BE2C (cell line): Measurements from ENCODE around the gene MAP4K2.

Experiments used
- DNase-seq: peaks from one replicate; pipeline ENCODE4 v3.0.0-alpha.2; 2020
- H3K27me3 ChIP-seq: fragments of 250-450 bp; sonication (Bioruptor Pico); 2 replicates; pipeline ENCODE4 v1.5.1; 2020; ENCODE audit warnings: mild to moderate bottlenecking
- H3K36me3 ChIP-seq: fragments of 250-450 bp; sonication (Bioruptor Pico); 2 replicates; pipeline ENCODE4 v1.5.1; 2020; ENCODE audit warnings: mild to moderate bottlenecking
- H3K4me1 ChIP-seq: fragments of 250-450 bp; sonication (Bioruptor Pico); 2 replicates; pipeline ENCODE4 v1.5.1; 2020
- H3K4me3 ChIP-seq: 2 replicates; pipeline ENCODE4 v1.5.1; 2011; ENCODE audit warnings: low read depth, low read length
- H3K9me3 ChIP-seq: fragments of 250-450 bp; sonication (Bioruptor Pico); 2 replicates; pipeline ENCODE4 v1.5.1; 2020
- TF ChIP-seq, protein P1 (sequence below): IDR thresholded peaks from 2 replicates; pipeline ENCODE4 v1.5.1; 2012; ENCODE audit warnings: mild to moderate bottlenecking, low read depth, low read length

Gene MAP4K2

DNA sequence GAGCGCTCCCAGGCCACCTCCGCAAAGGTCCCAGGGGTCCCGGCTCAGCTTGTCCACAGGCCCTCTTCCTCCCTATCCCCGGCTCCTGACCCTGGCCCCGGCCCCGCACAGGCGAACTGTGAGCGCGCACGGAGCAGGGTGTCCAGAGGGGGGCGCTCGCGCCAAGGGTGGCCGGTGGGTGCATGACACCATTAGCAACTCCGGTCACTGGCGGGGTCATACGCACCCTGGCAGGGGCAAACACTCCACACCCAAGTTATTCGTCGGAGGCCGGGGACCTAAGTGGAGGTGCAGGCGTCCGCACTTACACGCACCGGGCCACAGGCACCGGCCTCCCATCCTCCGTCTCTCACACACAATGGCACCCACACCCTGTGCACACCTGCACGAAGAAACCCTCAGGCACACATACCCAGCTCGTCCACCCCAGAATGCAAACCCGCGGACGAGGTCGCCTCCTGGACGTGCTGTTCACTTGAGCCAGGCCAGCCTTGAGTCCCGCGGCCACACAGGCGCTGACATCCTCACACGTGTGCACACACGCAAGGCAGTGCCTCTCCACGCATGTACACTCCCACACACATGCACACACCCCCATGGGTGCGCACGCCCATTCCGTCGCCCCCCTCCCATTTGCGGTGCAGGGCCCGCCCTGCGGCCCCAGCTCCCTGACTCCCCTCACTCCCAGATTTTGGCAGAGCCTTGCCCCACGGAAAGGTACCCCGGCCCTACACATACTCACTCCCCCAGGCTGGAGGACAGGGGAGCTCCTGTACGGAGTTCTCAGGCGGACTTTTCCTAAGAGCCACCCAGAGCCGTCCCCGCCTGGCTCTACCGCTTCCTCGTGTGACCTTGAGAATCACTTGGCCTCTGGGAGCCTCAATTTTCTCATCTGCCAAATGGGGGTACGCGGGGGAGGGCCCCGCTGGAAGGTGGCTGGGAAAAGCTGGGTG, 59.1 kb downstream of the MAP4K2 start, which contains the start of gene RASGRP2:
TSS of gene RASGRP2 (minus strand) at position 552 of the 953 bp plus-strand sequence. CDS start 1,276 bp downstream, outside the sequence.
- DNase-seq: no peak
- H3K9me3 ChIP-seq: no peaks in the 10 kb centered on the region
- peak within 1 kb of the TSS; percentile 41; the same call in 1 of the 2 replicates for H3K4me3 ChIP-seq
- TF ChIP-seq, protein P1, sequence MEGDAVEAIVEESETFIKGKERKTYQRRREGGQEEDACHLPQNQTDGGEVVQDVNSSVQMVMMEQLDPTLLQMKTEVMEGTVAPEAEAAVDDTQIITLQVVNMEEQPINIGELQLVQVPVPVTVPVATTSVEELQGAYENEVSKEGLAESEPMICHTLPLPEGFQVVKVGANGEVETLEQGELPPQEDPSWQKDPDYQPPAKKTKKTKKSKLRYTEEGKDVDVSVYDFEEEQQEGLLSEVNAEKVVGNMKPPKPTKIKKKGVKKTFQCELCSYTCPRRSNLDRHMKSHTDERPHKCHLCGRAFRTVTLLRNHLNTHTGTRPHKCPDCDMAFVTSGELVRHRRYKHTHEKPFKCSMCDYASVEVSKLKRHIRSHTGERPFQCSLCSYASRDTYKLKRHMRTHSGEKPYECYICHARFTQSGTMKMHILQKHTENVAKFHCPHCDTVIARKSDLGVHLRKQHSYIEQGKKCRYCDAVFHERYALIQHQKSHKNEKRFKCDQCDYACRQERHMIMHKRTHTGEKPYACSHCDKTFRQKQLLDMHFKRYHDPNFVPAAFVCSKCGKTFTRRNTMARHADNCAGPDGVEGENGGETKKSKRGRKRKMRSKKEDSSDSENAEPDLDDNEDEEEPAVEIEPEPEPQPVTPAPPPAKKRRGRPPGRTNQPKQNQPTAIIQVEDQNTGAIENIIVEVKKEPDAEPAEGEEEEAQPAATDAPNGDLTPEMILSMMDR: peak; percentile 44
- no peaks in the 10 kb centered on the region for H3K36me3 ChIP-seq
- no peaks in the 10 kb centered on the region; the same call in 1 of the 2 replicates for H3K4me1 ChIP-seq
- peaks cover 27% of the 10 kb centered on the region for H3K27me3 ChIP-seq

DNA sequence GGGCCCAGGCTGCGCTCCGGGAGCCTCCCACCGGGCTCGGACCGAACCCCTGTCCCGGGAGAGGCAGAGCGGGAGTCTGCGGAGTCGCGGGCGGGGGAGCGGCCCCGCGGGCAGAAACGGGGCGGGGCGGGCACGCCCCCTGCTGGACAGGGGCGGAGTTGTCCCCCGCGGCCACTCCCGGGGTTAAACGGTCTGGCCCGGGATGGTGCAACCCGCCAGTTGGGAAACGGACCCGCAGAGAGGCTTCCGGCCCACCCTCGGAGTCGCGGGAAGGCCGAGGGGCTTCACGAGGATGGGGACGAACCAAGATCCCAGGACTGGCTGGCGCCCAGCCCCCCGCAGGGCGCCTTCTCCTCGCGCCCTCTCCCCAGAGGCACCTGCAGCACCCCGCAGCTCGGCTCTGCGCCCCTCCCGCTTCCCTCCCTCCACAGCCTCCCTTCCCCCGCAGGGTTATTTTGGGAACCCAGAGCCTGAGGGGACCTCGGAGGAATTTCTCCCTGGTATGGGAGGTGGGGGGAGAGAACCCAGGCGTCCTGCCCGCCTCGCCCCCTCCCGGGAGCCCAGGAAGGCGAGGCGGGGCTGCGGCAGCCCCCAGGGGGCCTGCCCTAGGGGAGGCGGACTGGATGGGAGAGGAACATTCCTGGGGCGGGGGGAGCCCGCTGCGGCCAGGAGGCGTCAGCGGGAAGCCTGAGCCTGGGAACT, 60.0 kb downstream of the MAP4K2 start:
- peak; percentile 40 for DNase-seq
- no peaks in the 10 kb centered on the region; the same call in 1 of the 2 replicates for H3K4me1 ChIP-seq
- no peaks in the 10 kb centered on the region for H3K36me3 ChIP-seq
- H3K4me3 ChIP-seq: peak overlapping the region; percentile 8; the same call in 1 of the 2 replicates
- H3K27me3 ChIP-seq: peaks cover 27% of the 10 kb centered on the region
- TF ChIP-seq, protein P1: peak; percentile 56
- no peaks in the 10 kb centered on the region for H3K9me3 ChIP-seq

DNA sequence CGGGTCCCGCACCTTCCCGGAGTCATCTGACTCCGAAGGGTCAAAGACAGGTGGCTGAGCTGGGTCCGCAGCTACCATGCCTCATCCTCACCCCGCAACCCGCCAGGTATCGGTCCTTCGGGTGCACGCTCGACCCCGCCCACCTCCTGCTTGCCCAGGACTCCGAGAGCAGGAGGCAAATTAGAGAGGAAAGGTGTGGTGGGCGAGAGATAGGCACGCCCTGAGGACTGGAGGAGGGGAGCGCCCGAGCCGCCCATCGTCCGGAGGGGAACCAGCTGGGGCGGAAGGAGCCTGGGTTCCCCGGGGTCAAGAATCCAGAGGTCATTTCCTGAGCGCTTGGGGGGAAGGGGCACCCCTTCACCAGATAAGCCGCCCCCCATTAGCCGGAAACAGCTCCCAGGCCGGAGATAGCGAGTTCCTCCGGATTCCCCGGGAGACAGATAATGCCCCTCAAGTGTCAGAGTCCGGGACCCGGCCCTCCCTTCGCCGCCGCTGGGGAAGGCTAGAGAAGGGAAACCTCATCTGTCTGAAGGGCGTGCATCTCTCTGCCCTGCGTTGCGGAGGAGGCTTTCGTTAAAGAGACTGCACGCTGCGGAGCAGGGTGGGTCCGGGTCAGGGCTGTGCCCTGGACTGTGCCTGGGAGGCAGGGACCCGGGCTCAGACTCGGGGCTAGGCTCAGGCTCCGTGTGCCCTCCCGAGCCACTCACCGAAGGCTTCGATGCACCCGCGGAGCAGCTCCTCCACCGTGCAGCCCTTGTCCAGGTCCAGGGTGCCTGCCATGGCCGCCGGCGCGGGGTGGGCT, 60.7 kb downstream of the MAP4K2 start:
- no peaks in the 10 kb centered on the region for H3K9me3 ChIP-seq
- H3K36me3 ChIP-seq: no peaks in the 10 kb centered on the region
- H3K27me3 ChIP-seq: peaks cover 27% of the 10 kb centered on the region
- TF ChIP-seq, protein P1: no peak
- no peak for DNase-seq
- peak overlapping the region; percentile 8; the same call in 1 of the 2 replicates for H3K4me3 ChIP-seq
- H3K4me1 ChIP-seq: no peaks in the 10 kb centered on the region; the same call in 1 of the 2 replicates

DNA sequence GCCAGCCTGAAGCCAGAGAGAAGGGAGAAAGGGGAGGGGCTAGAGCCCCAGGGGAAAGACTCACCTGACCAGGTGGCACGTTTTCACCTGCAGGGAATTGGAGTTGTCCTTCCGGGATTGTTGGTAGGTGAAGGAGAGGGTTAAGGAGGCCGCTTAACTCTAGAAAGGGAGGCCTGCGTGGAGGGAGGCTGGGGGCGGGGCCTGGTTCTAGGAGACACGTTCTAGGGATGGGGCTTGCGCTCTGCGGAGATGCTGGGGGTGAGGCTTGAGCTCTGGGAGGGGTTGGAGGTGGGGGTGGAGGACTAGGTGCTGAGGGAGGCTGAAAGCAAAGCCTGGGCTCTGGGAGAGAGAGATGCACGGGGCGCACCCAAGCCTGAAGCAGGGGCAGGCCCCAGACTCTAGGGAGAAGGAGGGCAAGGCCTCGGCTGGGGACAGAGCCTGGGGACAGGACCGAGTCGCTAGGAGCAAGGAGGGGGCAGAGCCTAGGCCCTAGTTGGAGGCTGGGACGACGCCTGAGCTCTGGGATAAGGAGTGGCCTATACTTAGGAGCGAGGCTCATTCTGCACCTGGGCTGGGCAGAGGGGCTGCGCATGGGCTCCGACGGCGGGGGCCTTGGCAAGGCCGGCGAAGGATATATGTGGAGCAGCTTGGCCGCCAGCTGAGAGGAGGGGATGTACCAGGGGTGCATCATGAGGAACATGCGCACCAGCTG, 61.5 kb downstream of the MAP4K2 start:
- Histone ChIP-seq H3K9me3 (no peaks in the 10 kb centered on the region), H3K4me3 (no peak overlapping the region), H3K36me3 (no peaks in the 10 kb centered on the region), H3K4me1 (no peaks in the 10 kb centered on the region; the same call in 1 of the 2 replicates), H3K27me3 (peaks cover 27% of the 10 kb centered on the region)
- TF ChIP-seq, protein P1: no peak
- no peak for DNase-seq

DNA sequence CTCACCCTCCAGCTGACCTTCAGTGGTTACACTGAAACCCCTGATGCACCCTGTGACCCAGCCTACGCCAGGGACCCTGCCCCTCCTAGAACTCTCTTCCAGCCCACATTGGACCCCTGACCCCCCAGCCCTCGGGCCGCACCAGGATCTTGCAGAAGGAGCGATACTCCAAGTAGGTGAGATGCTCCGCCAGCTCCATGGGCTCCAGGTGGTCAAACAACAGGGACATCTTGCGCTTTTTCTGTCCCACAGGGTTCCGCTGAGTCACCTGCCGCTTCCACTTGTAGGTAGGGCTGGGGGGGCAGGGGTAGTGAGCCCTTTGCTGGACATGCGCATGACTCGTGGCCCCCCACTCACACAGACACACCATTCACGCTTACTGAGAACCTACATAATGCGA, 63.1 kb downstream of the MAP4K2 start:
- H3K27me3 ChIP-seq: peaks cover 27% of the 10 kb centered on the region
- H3K4me1 ChIP-seq: no peaks in the 10 kb centered on the region
- no peaks in the 10 kb centered on the region for H3K9me3 ChIP-seq
- no peaks in the 10 kb centered on the region for H3K36me3 ChIP-seq
- TF ChIP-seq, protein P1: no peak
- no peak overlapping the region for H3K4me3 ChIP-seq
- DNase-seq: no peak
